Endothelial cell of umbilical vein (primary cell): ENCODE results near the gene KCNH1. TPM values are rescaled to one million over a fixed set of nuclear protein-coding genes. Genes with fewer than 3 reads are reported as not detected.

Experiments used
- BruUV-seq: library from RNA; stranded (reverse); fragments of 400-500 nt; replicated peaks from 2 replicates; lab custom pipeline; 2021; lab: Mats Ljungman, UMichigan
- CTCF ChIA-PET: fragments of 300-600, 350-600 bp; sonication (Branson Sonifier 250); formaldehyde crosslinking; loops from one replicate; lab custom pipeline; 2021; ENCODE audit warnings: antibody characterized with exemption, inconsistent platforms; lab: Charles Lee
- POLR2A ChIA-PET: fragments of 300-600, 350-600 bp; sonication (Branson Sonifier 250); formaldehyde crosslinking; loops from one replicate; lab custom pipeline; 2021; ENCODE audit warnings: antibody characterized with exemption, inconsistent platforms; lab: Charles Lee
- DNase-seq: peaks from one replicate; pipeline ENCODE4 v3.0.0-alpha.2; 2011; ENCODE audit warnings: low read depth, low spot score
- FAIRE-seq: peaks from 2 replicates; lab custom pipeline; 2011; peaks lifted over from hg19 to GRCh38; lab: Jason Lieb, UNC
- H2AFZ ChIP-seq: 2 replicates; pipeline ENCODE4 v1.6.0; 2012; ENCODE audit warnings: low read depth, low read length, control low read depth, inconsistent platforms
- H3K27ac ChIP-seq: 2 replicates; pipeline ENCODE4 v1.5.1; 2011; ENCODE audit warnings: low read depth, mild to moderate bottlenecking, control low read depth, low read length, moderate library complexity; ENCODE audit not compliant: insufficient read depth
- H3K27me3 ChIP-seq, 2 experiments: 2 replicates each; pipeline versions ENCODE4 v1.6.0 to v1.6.1; 2011; ENCODE audit warnings: low read length in 2 of 2, mixed read lengths in 1 of 2; ENCODE audit not compliant: control insufficient read depth in 2 of 2, insufficient read depth in 2 of 2
- H3K36me3 ChIP-seq, 2 experiments: 2 replicates in 1 of 2; 3 replicates in 1 of 2; pipeline ENCODE4 v1.5.1; 2011; ENCODE audit warnings: low read length in 2 of 2, mild to moderate bottlenecking in 1 of 2, moderate library complexity in 1 of 2; ENCODE audit not compliant: control insufficient read depth in 2 of 2, insufficient read depth in 2 of 2; ENCODE audit errors: extremely low read depth in 1 of 2
- H3K4me1 ChIP-seq: 3 replicates; pipeline ENCODE4 v1.5.1; 2011; ENCODE audit warnings: mild to moderate bottlenecking, low read length; ENCODE audit not compliant: control insufficient read depth, insufficient read depth; ENCODE audit errors: extremely low read depth
- H3K4me2 ChIP-seq: 2 replicates; pipeline ENCODE4 v1.6.1; 2011; ENCODE audit warnings: low read length, control low read depth, mixed read lengths; ENCODE audit not compliant: insufficient read depth
- H3K4me3 ChIP-seq, 3 experiments: fragments of 200-600 bp in 1 of 3; sonication (generic), shearing (Covaris generic) in 1 of 3; replicated peaks in 1 of 3; 2 replicates each; pipeline ENCODE4 v1.5.1; 2011 to 2016; ENCODE audit warnings: control low read depth in 3 of 3, low read length in 3 of 3, mild to moderate bottlenecking in 2 of 3, inconsistent platforms in 1 of 3, low read depth in 1 of 3, moderate library complexity in 1 of 3; ENCODE audit not compliant: insufficient read depth in 1 of 3
- H3K79me2 ChIP-seq: 2 replicates; pipeline ENCODE4 v1.6.0; 2012; ENCODE audit warnings: low read length, inconsistent platforms; ENCODE audit not compliant: control insufficient read depth, insufficient read depth
- H3K9ac ChIP-seq: replicated peaks from 2 replicates; pipeline ENCODE3; 2011; ENCODE audit warnings: low read length, control low read depth; ENCODE audit not compliant: insufficient read depth; ENCODE audit errors: extremely low read depth
- H3K9me1 ChIP-seq: replicated peaks from 3 replicates; pipeline ENCODE4 v1.6.0; 2011; ENCODE audit warnings: mild to moderate bottlenecking, low read length; ENCODE audit not compliant: control insufficient read depth, insufficient read depth; ENCODE audit errors: extremely low read depth
- H3K9me3 ChIP-seq: replicated peaks from 2 replicates; pipeline ENCODE4 v1.5.1; 2012; ENCODE audit warnings: low read length, inconsistent platforms; ENCODE audit not compliant: control insufficient read depth, insufficient read depth
- H4K20me1 ChIP-seq: replicated peaks from 2 replicates; pipeline ENCODE3; 2011; ENCODE audit warnings: mild to moderate bottlenecking, low read length; ENCODE audit not compliant: control insufficient read depth, insufficient read depth; ENCODE audit errors: extremely low read depth
- EZH2 ChIP-seq: IDR thresholded peaks from 2 replicates; pipeline ENCODE4 v1.6.1; 2012; ENCODE audit warnings: borderline replicate concordance, low read depth, mild to moderate bottlenecking, moderate library complexity, low read length, inconsistent platforms; ENCODE audit not compliant: severe bottlenecking
- FOS ChIP-seq: IDR thresholded peaks from 2 replicates; pipeline ENCODE4 v1.6.1; 2011; ENCODE audit warnings: mild to moderate bottlenecking, low read length, moderate library complexity, borderline replicate concordance; ENCODE audit not compliant: insufficient read depth
- GATA2 ChIP-seq: IDR thresholded peaks from 2 replicates; pipeline ENCODE4 v1.7.0; 2011; ENCODE audit warnings: low read depth, mild to moderate bottlenecking, moderate library complexity, mixed read lengths, low read length; ENCODE audit not compliant: insufficient read length, insufficient read depth
- JUN ChIP-seq: IDR thresholded peaks from 2 replicates; pipeline ENCODE4 v1.6.1; 2011; ENCODE audit warnings: borderline replicate concordance, low read depth; ENCODE audit not compliant: insufficient read length, insufficient read depth
- MYC ChIP-seq: IDR thresholded peaks from one replicate; pipeline ENCODE4 v1.6.1; 2011; ENCODE audit warnings: mild to moderate bottlenecking, low read depth, low read length
- POLR2A ChIP-seq: IDR thresholded peaks from 2 replicates; pipeline ENCODE4 v1.6.1; 2012; ENCODE audit warnings: low read depth, mild to moderate bottlenecking, control low read depth, low read length
- POLR2AphosphoS5 ChIP-seq: IDR thresholded peaks from 2 replicates; pipeline ENCODE4 v1.6.1; 2012; ENCODE audit warnings: low read depth, mild to moderate bottlenecking, control low read depth, low read length, moderate library complexity; ENCODE audit not compliant: insufficient read depth
- dilution Hi-C: fragments of 300-500 bp; cut with MboI; formaldehyde crosslinking; loops from one replicate; pipeline ENCODE4 v1.15.0; 2019; ENCODE audit warnings: low sequenced_read_pairs; ENCODE audit not compliant: extremely low pct_ligation_motif_present
- intact Hi-C: fragments of 100-400 bp; cut with micrococcal nuclease; formaldehyde crosslinking; loops from one replicate; pipeline ENCODE4 v1.10.0; 2022
- polyA plus RNA-seq, 4 experiments: library from polyadenylated mRNA; depleted of rRNA in 3 of 4; stranded (reverse) in 3 of 4; unstranded in 1 of 4; fragments of >200 nt; gene quantifications; 2 replicates each; pipeline versions ENCODE4 v1.2.1 to v1.2.3, GENCODE V29; 2011 to 2012; ENCODE audit warnings: missing spikeins in 1 of 4
- total RNA-seq: library from RNA; stranded (reverse); gene quantifications from 2 replicates; pipeline ENCODE4 v1.2.3, GENCODE V29; 2021
- TF ChIP-seq, protein P1 (sequence below): IDR thresholded peaks from 2 replicates; pipeline ENCODE4 v1.6.1; 2011; ENCODE audit not compliant: insufficient read depth, insufficient read length
- TF ChIP-seq, protein P2 (sequence below), 2 donors: IDR thresholded peaks; 1 replicate in 1 of 2; 2 replicates in 1 of 2; pipeline ENCODE4 v1.5.1; 2011; ENCODE audit warnings: low read length in 2 of 2, mild to moderate bottlenecking in 2 of 2, moderate library complexity in 2 of 2, control low read depth in 1 of 2, inconsistent platforms in 1 of 2, low read depth in 1 of 2; ENCODE audit not compliant: insufficient read depth in 1 of 2; ENCODE audit errors: extremely low read depth in 1 of 2

KCNH1 gene
- total and polyA plus RNA-seq, 2 donors (not counting 3 experiments of a cell fraction or from before 2014, with no cell fraction given) = not detected

DNA sequence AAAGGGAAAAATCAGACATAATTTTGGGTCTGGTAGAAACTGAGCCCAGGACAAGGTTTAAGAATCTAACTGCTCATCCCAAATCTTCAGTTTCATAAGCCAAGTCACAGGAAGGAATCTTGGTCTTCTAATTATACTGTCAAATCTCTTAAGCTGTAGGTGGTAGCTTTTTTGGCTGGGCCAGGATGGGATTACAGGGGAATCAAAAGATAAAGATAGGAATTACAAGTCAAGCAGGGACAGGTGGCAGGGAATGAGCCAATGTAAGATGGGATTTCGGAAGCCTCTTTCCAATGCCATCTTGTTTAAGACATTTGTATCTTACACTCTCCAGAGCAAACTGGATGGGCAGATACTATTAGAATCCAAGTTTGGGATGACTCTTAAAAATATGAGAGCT is 383.5 kb downstream of the KCNH1 start:
- dilution Hi-C loops = no loop called here
- no peak for TF ChIP-seq EZH2
- no peak for TF ChIP-seq POLR2A
- no peak for TF ChIP-seq JUN
- TF ChIP-seq MYC = no peak
- TF ChIP-seq, protein P1, sequence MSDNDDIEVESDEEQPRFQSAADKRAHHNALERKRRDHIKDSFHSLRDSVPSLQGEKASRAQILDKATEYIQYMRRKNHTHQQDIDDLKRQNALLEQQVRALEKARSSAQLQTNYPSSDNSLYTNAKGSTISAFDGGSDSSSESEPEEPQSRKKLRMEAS = no peak
- no peak for TF ChIP-seq GATA2
- TF ChIP-seq, protein P2, sequence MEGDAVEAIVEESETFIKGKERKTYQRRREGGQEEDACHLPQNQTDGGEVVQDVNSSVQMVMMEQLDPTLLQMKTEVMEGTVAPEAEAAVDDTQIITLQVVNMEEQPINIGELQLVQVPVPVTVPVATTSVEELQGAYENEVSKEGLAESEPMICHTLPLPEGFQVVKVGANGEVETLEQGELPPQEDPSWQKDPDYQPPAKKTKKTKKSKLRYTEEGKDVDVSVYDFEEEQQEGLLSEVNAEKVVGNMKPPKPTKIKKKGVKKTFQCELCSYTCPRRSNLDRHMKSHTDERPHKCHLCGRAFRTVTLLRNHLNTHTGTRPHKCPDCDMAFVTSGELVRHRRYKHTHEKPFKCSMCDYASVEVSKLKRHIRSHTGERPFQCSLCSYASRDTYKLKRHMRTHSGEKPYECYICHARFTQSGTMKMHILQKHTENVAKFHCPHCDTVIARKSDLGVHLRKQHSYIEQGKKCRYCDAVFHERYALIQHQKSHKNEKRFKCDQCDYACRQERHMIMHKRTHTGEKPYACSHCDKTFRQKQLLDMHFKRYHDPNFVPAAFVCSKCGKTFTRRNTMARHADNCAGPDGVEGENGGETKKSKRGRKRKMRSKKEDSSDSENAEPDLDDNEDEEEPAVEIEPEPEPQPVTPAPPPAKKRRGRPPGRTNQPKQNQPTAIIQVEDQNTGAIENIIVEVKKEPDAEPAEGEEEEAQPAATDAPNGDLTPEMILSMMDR (IDR thresholded peaks at IDR 0.05; ENCODE audit: extremely low read depth in 1 of 2, insufficient read depth in 1 of 2, low read depth in 1 of 2, low read length in 2 of 2) = no peak
- no peak for TF ChIP-seq FOS
- no peak for TF ChIP-seq POLR2AphosphoS5
- FAIRE-seq = no peak

More for the DNA sequence above, 383.5 kb downstream of the KCNH1 start:
- H3K4me1 ChIP-seq = no peaks in the 10 kb centered on the region
- H3K4me3 ChIP-seq = no peak overlapping the region
- H3K27me3 ChIP-seq = no peaks in the 10 kb centered on the region
- no peak for DNase-seq
- H3K27ac ChIP-seq = no peak overlapping the region
- no peak overlapping the region for H3K4me2 ChIP-seq
- ChIA-PET CTCF (no interaction called here), POLR2A (no interaction called here)
- H3K9me3 ChIP-seq = peaks cover 2% of the 10 kb centered on the region
- H3K79me2 ChIP-seq = no peaks in the 10 kb centered on the region
- no peaks in the 10 kb centered on the region for H3K36me3 ChIP-seq
- H3K9ac ChIP-seq = no peak overlapping the region
- BruUV-seq = no TSS peak
- no peak overlapping the region for H2AFZ ChIP-seq
- no peaks in the 10 kb centered on the region for H4K20me1 ChIP-seq
- no peaks in the 10 kb centered on the region for H3K9me1 ChIP-seq
- intact Hi-C loops = no loop called here
